Measurements from ENCODE around the gene KIF3B.
A peak's percentile ranks its signal among the peaks of the same experiment; 100 is the strongest.
"Not testable (repeated sequence)": the region's sequence is repeated elsewhere in the genome, so short reads cannot be mapped to it uniquely, and the experiment has no call there.

The KIF3B gene

GRCh38 chr20:32333181-32333987 is 55.9 kb downstream of the KIF3B start:
- no peak for DNase-seq

- DNase-seq, result peak; percentile 58
Measured at GRCh38 chr20:32333988-32334885, 56.8 kb downstream of the KIF3B start.

GRCh38 chr20:32336918-32337347 is 59.5 kb downstream of the KIF3B start:
- DNase-seq, result peak; percentile 36

- DNase-seq, result no peak
Measured at GRCh38 chr20:32337937-32338661, 60.6 kb downstream of the KIF3B start.

- DNase-seq, result no peak
Measured at GRCh38 chr20:32338665-32339064, 61.2 kb downstream of the KIF3B start.

- no peak for DNase-seq
Measured at GRCh38 chr20:32339116-32339515, 61.7 kb downstream of the KIF3B start.

- DNase-seq, result not testable (repeated sequence)
Measured at GRCh38 chr20:32341053-32341452, 63.6 kb downstream of the KIF3B start.

GRCh38 chr20:32343439-32343838 is 66.0 kb downstream of the KIF3B start:
- DNase-seq, result no peak

- no peak for DNase-seq
Measured at GRCh38 chr20:32344835-32345506, 67.5 kb downstream of the KIF3B start.

- DNase-seq, result no peak
Measured at GRCh38 chr20:32348207-32348606, 70.8 kb downstream of the KIF3B start.

GRCh38 chr20:32350421-32350820 is 73.0 kb downstream of the KIF3B start:
- DNase-seq, result no peak

- no peak for DNase-seq
Measured at GRCh38 chr20:32352121-32352720, 74.8 kb downstream of the KIF3B start.

- DNase-seq, result no peak
Measured at GRCh38 chr20:32353848-32354496, 76.5 kb downstream of the KIF3B start.

- DNase-seq, result no peak
Measured at GRCh38 chr20:32354592-32355416, 77.4 kb downstream of the KIF3B start.

- DNase-seq, result no peak
Measured at GRCh38 chr20:32355417-32355841, 78.0 kb downstream of the KIF3B start.

- DNase-seq, result not testable (repeated sequence)
Measured at GRCh38 chr20:32355907-32356621, 78.6 kb downstream of the KIF3B start.

GRCh38 chr20:32356622-32357374 is 79.3 kb downstream of the KIF3B start:
- no peak for DNase-seq

GRCh38 chr20:32357375-32357868 is 80.0 kb downstream of the KIF3B start:
- no peak for DNase-seq

Measured in CD4-positive, alpha-beta T cell treated with Interleukin-12 subunit alpha and Interleukin-12 subunit beta, for 1 hour (primary cell).